ENCODE data around the gene DSCAM.

Gene DSCAM

GRCh38 chr21:40099809-40100208, 747.1 kb downstream of the DSCAM start:
- TF ChIP-seq, protein P1, sequence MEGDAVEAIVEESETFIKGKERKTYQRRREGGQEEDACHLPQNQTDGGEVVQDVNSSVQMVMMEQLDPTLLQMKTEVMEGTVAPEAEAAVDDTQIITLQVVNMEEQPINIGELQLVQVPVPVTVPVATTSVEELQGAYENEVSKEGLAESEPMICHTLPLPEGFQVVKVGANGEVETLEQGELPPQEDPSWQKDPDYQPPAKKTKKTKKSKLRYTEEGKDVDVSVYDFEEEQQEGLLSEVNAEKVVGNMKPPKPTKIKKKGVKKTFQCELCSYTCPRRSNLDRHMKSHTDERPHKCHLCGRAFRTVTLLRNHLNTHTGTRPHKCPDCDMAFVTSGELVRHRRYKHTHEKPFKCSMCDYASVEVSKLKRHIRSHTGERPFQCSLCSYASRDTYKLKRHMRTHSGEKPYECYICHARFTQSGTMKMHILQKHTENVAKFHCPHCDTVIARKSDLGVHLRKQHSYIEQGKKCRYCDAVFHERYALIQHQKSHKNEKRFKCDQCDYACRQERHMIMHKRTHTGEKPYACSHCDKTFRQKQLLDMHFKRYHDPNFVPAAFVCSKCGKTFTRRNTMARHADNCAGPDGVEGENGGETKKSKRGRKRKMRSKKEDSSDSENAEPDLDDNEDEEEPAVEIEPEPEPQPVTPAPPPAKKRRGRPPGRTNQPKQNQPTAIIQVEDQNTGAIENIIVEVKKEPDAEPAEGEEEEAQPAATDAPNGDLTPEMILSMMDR (IDR thresholded peaks at IDR 0.05; ENCODE audit: low read depth, low read length, missing control alignments), result no peak
- Histone ChIP-seq H3K27me3 (replicated peaks) (no peaks in the 10 kb centered on the region), H3K4me3 (ENCODE audit: low read depth, low read length) (no peak overlapping the region), H3K36me3 (replicated peaks) (no peaks in the 10 kb centered on the region), H3K27ac (no peak overlapping the region)
- no peak for DNase-seq
- in situ Hi-C loops (cut with HindIII; ENCODE audit: low pct_ligation_motif_present, low sequenced_read_pairs), result no loop called here

DNA sequence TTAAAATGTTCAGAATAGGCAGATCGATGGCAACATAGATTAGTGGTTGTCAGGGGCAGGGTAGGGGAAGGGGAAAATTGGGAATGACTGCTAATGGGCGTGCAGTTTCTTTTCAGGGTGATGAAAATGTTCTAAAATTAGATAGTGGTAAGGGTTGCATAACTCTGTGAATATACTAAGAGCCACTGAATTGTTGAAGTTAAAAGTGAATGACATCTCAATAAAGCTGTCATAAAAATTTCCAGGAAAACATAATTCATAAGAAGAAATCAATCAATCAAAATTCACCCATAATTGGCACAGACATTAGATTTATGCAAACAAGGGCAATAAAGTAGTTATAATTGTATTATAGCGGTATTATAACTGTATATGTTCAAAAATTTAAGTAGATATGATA, 751.5 kb downstream of the DSCAM start:
- Histone ChIP-seq H3K27ac (no peak overlapping the region), H3K27me3 (replicated peaks) (no peaks in the 10 kb centered on the region), H3K36me3 (replicated peaks) (no peaks in the 10 kb centered on the region), H3K4me3 (ENCODE audit: low read depth, low read length) (no peak overlapping the region)
- in situ Hi-C loops (cut with HindIII; ENCODE audit: low pct_ligation_motif_present, low sequenced_read_pairs), result no loop called here
- TF ChIP-seq, protein P1 (IDR thresholded peaks at IDR 0.05; ENCODE audit: low read depth, low read length, missing control alignments), result no peak
- DNase-seq, result no peak

DNA sequence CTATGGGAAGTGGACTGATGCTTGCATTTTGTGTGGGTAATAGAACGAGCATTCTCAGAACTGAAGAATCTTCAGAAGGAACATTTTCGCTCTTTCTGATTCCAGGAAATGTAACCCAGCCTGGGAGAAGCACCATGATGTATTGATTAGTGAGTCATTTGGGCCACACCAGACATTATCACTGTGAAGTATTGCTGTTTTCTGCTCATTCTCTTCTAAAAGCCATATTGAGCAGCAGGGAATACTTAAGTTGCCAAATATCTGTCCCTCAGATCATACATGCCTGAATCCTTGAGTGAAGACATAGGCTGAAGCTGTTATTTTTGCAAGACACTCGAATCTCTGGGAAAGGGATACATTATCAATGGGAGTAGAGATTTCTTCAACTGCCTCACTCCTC, 766.6 kb downstream of the DSCAM start:
- Histone ChIP-seq H3K4me3 (ENCODE audit: low read depth, low read length) (no peak overlapping the region), H3K36me3 (replicated peaks) (no peaks in the 10 kb centered on the region), H3K27ac (no peak overlapping the region), H3K27me3 (replicated peaks) (no peaks in the 10 kb centered on the region)
- TF ChIP-seq, protein P1 (IDR thresholded peaks at IDR 0.05; ENCODE audit: low read depth, low read length, missing control alignments), result no peak
- DNase-seq, result no peak
- in situ Hi-C loops (cut with HindIII; ENCODE audit: low pct_ligation_motif_present, low sequenced_read_pairs), result no loop called here

DNA sequence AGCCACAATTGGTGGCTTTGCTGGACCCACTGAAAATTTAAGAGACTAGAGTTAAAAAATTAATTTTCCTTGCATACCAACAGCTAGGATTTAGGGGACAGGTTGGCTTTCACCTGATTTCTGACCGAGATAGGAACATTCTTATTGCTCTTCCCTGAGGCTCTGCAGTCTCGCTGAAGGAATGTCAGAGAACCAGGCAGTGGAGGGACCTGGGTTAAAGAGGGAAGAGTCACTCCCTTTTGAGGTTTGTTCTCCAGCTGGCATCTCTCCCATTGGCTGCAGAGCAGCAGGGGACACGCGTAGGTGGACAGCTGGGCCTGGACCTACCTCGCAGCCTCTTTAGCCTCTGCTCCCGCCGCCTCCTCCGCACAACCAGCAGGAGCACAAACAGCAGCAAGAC, 772.2 kb downstream of the DSCAM start:
- in situ Hi-C loops (cut with HindIII; ENCODE audit: low pct_ligation_motif_present, low sequenced_read_pairs), result no loop called here
- DNase-seq, result no peak
- Histone ChIP-seq H3K27me3 (replicated peaks) (no peaks in the 10 kb centered on the region), H3K4me3 (ENCODE audit: low read depth, low read length) (no peak overlapping the region), H3K27ac (no peak overlapping the region), H3K36me3 (replicated peaks) (no peaks in the 10 kb centered on the region)
- TF ChIP-seq, protein P1 (IDR thresholded peaks at IDR 0.05; ENCODE audit: low read depth, low read length, missing control alignments), result no peak

DNA sequence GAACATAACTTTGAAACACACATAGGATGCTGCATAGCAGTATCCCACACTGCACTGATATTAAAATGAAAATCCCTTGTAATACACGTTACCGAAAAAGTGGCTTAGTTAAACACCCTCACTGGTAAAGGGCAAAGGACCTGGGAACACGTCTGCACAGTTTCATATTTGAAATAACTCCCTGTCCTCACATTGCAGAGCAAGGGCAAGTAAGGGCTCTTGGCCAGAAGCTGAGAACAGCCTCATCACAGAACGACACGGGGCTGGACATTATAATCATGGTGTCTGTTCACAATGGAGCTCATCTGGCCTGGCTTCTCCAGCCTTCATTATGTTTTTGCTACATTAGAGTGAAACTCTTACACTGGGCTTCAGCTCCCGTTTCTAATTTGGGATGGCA, 772.8 kb downstream of the DSCAM start:
- Histone ChIP-seq H3K4me3 (ENCODE audit: low read depth, low read length) (no peak overlapping the region), H3K27ac (no peak overlapping the region), H3K27me3 (replicated peaks) (no peaks in the 10 kb centered on the region), H3K36me3 (replicated peaks) (no peaks in the 10 kb centered on the region)
- TF ChIP-seq, protein P1 (IDR thresholded peaks at IDR 0.05; ENCODE audit: low read depth, low read length, missing control alignments), result no peak
- in situ Hi-C loops (cut with HindIII; ENCODE audit: low pct_ligation_motif_present, low sequenced_read_pairs), result no loop called here
- no peak for DNase-seq

DNA sequence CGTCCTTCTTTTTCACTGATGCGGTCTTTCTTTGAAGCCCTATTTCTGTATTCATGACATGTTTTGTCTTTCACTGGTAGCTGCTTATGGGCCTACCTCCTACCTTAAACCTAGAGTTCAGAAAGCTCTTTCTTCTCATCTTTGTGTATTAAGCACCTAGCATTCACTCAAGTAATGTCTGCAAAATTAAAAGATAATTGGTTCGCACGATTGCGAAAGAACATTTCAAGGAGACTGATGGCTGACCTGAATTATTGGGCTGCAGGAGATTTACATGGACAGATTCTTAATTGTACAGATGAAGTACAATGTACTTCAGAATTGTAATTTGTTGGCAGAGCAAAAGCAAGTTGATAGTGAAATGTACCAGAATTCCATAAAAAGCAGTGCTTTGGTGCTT, 773.3 kb downstream of the DSCAM start:
- H3K27ac ChIP-seq, result no peak overlapping the region
- DNase-seq, result no peak
- TF ChIP-seq, protein P1 (IDR thresholded peaks at IDR 0.05; ENCODE audit: low read depth, low read length, missing control alignments), result no peak
- in situ Hi-C loops (cut with HindIII; ENCODE audit: low pct_ligation_motif_present, low sequenced_read_pairs), result no loop called here
- H3K27me3 ChIP-seq (replicated peaks), result no peaks in the 10 kb centered on the region
- no peaks in the 10 kb centered on the region for H3K36me3 ChIP-seq (replicated peaks)
- H3K4me3 ChIP-seq (ENCODE audit: low read depth, low read length), result no peak overlapping the region
